NCI-H2029 (cell line): ENCODE measurements around the gene CHST7.

ENCODE experiments used
- DNase-seq: peaks from one replicate; lab custom pipeline; 2025; lab: John Stamatoyannopoulos, UW

CHST7 gene

DNA sequence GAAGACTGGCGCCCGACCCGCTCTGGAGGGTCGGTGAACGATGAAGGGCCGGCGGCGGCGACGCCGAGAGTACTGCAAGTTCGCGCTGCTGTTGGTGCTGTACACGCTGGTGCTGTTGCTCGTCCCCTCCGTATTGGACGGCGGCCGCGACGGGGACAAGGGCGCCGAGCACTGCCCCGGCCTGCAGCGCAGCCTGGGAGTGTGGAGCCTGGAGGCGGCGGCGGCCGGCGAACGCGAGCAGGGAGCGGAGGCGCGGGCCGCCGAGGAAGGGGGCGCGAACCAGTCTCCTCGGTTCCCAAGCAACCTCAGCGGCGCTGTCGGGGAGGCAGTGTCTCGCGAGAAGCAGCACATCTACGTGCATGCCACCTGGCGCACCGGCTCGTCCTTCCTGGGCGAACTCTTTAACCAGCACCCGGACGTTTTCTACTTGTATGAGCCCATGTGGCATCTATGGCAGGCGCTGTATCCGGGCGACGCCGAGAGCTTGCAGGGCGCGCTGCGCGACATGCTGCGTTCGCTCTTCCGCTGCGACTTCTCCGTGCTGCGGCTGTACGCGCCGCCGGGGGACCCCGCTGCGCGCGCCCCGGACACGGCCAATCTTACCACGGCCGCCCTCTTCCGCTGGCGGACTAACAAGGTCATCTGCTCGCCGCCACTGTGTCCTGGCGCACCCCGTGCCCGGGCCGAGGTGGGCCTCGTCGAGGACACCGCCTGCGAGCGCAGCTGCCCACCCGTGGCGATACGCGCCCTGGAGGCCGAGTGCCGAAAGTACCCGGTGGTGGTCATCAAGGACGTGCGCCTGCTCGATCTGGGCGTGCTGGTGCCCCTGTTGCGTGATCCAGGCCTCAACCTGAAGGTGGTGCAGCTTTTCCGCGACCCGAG lies 568 bp downstream of the CHST7 start:
- peak; percentile 21 for DNase-seq

DNA sequence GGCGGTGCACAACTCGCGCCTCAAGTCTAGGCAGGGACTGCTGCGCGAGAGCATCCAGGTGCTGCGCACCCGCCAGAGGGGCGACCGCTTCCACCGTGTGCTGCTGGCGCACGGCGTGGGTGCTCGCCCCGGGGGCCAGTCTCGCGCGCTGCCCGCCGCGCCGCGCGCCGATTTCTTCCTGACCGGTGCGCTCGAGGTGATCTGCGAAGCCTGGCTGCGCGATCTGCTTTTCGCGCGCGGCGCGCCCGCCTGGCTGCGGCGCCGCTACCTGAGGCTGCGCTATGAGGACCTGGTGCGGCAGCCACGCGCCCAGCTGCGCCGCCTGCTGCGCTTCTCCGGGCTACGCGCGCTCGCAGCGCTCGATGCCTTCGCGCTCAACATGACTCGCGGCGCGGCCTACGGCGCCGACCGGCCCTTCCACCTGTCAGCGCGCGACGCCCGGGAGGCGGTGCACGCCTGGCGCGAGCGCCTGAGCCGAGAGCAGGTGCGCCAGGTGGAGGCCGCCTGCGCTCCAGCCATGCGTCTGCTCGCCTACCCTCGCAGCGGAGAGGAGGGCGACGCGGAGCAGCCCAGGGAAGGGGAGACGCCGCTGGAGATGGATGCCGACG lies 1.3 kb downstream of the CHST7 start:
- DNase-seq, result peak; percentile 17

DNA sequence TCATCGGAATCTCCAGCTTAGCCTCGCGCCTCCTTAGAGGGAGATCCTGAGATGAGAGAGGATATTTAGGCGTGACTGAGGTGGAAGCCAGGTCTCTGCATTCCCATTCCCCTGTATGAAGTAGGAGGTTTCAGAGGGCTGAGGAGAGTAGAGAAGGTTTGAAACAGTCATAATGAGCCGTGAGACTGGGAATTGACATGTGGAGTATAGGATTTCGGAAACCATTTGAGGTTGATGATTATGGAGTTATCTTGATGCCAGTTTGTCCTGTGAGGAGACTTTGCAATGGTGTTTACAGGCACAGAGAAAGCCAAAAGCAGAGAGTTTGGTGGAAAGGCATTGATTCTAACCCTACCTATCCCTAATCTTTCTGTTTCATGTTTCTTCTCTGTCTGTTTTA lies 2.0 kb downstream of the CHST7 start:
- no peak for DNase-seq

DNA sequence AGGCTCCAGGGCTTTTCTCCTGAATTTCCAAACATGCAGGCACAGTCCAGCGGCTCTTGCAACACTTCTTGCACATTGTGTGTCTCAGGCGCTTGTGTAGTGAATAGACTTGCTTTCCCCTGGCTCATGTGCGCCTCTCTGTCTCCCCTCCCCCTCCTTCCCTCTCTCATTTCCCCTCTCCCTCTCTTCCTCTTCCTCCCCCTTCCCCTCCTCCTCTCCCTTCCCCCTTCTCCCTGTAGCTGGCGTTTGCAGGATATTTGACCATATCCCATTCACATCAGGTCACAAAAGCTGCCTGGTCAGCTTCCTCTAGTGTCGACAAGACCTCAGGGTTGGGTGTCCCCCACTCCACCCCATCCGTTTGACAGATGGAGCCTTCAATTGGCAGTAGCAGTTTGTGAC lies 2.4 kb downstream of the CHST7 start:
- no peak for DNase-seq

DNA sequence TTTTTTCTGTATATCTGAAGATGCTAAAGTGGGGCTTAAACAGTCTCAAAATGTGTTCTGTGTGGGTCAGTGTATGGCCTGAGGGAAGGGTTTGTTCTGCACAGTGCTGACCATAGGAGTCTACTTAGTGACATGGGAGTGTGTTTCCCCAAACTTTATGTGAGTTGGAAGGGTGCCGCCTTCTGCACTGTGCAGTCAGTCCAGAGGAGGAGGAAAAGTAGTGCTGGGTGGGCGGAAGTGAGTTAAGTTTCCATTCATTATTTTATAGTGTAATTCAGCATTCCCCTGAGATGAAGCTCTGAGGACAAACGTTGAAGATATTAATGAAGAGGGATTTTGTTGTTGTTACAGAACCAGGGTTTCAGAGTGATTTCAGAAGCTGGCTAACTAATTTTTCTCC lies 2.9 kb downstream of the CHST7 start:
- no peak for DNase-seq

DNA sequence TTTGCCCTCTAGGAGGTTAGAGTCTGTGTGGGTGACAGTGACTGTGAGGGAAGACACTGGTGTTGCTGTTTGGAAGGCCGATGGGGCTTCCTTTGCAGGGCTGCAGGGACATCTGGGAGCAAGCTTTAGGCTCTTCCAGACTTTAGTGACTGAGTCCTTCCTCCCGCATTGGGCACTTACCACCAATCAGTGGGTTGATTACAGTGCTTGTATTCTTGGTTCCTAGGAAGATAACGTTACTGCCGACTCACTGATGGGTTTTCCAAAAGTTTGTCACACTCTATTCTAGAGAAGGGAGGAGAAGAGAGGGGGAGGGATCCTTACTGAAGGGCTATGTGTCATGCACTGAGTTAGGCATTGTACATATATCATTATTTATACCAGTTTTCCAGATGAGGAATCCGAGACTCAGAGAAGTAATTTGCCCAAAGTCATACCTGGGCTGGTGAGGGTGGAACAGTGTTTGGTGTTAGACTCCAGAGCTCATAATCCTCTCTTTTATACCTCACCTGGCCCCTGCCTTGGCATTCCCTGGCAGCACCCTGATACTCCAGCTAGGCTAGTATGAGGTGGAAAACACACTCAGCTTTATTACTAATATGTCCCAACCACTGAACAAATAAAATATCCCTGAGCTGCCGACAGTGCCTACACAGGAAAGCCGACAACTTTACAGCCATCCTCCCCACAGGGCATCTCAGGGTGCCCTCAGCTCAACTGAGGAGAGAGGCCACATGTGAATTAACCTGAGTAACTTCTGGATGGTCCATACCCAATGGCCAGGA lies 3.8 kb downstream of the CHST7 start:
- DNase-seq, result no peak

DNA sequence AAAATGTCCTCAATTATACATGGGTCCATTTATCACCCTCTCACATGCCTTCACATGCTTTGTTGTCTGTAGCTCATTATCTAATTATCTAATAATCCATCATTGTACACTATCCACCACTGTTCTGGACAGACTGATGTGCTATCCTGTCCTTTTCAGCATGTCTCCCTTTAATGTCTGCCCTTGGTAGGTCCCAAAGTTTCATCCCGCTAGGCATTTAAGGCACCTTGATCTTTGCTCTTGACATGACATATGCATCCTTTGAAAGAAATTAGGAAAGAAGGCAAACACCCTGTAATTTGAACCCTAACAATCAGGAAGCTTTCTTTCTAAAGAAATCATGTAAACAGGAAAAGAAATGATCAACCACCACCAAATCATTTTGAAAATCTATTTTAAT lies 5.7 kb downstream of the CHST7 start:
- no peak for DNase-seq

DNA sequence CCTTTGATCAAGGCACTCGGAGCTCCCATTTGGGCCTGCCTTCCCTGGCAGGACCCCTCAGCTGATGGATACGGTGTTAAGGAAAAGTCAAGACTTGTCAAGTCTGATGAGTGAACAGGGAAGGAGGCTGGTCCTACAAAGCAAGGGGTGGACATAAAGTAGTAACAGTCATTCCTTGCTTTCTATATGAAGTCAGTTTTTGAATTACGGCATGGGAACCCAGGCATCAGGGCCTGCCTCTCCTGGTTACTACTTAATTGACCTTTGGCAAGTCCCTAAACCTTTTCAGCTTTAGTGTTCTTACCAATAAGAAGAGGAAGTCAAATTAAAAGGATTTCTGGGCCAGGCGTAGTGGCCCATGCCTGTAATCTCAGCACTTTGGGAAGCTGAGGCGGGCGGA lies 7.0 kb downstream of the CHST7 start:
- no peak for DNase-seq

DNA sequence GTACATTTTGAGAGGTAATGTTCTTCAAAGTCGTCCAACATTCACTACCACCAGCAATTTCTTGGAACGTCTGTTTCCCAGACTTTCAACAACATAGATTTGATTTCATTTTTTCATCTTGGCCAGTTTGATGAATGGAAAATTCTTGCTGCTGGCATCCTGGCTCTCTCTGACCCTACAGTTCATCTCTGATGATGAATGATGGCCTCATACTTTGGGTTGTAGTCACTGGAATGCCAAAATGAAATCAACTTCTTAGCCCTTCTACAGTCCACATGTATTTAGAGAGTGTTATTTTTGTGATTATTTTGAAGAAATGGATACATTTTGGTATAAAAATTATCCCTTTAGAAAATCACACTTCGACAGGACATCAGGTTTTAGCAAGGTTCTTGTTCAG lies 8.8 kb downstream of the CHST7 start:
- no peak for DNase-seq

DNA sequence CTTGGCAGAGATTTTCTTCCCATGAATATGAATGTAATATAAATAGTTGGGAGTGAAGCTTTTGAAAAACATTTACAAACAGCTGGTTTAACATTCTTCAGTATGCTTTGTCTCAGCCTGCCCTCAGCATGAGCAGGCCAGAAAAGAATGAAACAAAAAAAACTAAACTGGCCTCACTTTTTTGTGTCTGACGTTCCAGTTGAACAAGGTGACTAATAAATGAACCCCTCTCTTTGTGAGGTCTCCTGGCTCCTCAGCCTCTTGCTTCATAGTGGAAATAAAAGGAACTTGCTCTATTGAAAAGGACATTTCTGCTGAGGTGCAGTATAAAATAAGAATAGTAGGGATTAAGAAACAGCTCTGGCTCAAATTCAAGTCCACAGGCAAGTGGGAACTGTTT lies 9.4 kb downstream of the CHST7 start:
- DNase-seq, result no peak

DNA sequence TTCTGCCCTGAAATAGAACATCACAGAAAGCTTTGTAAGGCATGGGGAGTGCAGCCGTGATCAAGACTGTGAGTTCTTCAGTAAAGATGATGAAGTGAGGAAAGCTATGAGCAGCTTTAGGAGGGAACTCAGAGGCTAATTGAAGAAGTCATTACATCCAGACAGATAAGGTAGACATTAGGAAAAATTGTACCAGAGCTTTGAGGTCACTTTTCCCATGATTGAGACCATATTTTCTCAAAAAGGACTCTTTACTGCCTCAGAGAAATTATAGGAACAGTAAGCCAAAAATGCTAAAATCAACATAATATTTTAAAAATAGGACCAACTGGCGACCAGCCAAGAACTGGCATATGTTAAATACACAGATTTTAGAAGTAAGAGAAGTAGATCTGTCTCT lies 11.2 kb downstream of the CHST7 start:
- no peak for DNase-seq

DNA sequence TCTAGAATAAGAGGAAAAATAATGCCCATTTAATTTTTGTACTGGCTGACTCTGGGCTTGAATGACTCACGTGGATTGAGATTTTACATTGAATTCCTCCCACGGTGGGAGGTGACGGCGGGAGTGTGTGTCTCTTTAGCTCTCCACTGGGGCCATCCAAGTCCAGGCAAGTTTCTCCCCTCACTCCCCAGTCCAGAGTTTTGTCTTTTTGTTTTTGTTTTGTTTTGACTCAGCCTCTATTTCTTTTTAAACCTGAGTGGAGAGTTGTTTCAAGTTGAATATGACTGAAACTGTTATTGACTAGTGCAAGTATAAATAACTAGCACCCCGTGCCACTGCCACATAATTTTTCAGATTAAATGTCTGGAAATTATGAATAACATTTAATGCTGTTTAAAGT lies 13.6 kb downstream of the CHST7 start:
- DNase-seq, result no peak

DNA sequence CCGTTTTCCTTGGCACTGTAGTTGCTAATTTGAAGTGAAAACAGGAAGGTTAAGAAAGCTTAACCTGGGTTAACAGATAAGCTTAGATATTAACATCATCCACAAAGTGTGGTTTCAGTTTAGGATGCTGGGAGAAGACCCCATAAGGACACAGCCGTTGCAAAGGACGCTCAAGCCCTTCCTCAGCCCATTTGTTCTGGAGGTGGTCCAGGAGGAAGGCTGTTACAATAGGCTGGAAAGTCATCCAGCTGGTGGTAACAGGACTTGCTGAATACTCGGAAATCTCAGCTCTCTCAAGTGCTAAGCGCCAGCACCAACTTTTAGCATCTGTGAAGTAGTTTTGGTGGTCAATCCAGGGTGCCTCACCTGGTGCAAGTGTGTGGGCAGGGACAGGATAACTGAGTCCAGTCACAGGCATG lies 14.2 kb downstream of the CHST7 start:
- DNase-seq, result no peak

DNA sequence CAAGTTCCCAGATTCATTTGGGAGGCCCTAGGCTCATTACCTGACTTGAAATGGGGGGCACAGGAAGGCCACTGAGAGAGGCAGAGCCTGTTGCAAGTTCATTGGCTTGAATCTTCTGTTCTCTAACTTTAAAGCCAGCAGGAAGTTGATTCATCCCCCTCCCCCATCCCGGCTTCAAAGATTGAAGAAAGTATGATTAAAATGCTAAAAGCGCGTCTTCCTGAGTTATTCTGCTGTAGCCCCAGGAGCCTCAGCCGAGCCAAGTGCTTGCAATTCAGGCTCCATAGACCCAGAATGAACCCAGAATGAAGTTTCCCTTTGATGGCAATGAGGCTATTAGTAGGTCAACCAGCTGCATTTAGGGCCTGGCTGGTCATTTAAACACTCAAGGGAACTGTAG lies 14.7 kb downstream of the CHST7 start:
- no peak for DNase-seq

DNA sequence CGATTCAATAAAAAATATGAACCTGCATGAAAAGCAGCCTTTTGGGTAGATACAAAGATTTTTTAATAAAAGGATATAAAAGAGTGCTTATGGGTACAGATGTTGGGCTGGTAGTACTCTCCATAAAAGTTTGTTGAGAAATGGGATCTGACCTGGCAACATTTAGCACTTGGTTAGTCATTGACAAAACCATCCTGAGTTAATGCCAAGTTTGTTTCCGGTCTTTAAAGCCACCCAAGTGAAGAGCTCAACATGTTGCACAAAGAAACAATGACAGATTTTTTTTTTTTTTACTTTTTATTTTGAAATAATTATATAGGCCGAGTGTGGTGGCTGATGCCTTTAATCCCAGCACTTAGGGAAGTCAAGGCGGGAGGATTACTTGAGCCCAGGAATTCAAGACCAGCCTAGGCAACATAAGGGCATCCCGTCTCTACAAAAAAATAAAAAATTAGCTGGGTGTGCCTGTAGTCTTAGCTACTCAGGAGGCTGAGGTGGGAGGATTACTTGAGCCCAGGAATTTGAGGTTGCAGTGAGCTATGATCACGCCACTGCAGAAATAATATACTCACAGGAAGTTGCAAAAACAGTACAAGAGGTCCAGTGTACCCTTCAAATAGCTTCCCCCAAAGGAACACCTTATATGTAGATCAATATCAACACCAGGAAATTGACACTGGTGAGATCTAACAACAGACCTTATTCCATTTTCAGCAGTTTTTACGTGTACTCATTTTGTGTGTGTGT lies 16.6 kb downstream of the CHST7 start:
- no peak for DNase-seq

DNA sequence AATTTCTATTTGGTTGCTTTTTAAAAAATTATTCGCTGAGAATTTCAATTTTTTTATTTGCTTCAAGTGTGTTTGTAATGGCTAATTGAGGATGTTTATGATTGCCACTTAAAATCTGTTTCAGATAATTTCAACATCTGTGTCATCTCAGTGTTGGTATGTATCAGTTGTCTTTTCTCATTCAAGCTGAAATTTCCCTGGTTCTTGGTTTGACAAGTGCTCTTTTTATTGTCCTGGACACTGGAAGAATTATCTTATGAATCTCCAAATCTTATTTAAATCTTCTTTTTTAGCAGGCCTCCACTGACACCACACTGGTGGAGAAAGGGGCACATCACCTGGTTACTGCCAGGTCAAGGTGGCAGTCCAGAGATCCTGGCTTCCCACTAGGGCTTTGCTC lies 21.5 kb downstream of the CHST7 start:
- DNase-seq, result no peak

DNA sequence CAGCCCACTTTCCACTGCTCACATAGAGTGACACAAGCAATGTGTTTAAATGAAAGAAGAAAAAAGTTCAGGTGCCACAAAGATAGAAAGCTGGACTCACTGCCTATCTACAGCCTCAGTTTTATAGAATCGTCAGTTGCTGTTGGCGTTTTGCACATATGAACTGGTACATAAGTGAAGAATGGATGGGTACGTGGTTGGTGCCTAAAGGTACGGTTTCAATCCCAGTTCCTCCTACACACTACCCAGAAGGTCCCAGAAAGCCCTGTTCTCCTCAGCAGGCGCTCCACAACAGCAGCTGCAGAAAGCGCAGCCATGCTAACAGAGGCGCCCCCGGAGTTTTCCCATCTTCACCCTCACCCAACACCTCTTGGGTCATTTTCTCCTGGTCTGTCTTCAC lies 23.6 kb downstream of the CHST7 start:
- DNase-seq, result no peak

DNA sequence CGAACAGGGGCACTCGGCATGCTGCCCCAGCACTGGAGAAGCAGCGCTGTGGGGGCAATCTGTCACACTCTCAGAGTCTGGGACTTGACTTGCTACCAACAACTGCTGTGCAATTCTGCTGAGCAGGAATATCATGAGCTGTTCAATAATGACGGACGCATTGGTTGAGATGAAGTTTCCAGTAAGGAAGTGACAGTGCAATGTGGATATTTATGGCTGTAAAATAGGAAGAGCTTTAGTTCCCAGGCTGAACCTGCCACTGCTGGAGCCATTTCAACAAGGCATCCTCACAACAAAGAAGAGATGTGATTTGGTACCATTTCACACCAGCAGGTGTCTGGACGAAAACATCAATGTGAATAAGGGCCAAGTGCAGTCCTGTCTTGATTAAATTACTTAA lies 24.2 kb downstream of the CHST7 start:
- DNase-seq, result no peak

DNA sequence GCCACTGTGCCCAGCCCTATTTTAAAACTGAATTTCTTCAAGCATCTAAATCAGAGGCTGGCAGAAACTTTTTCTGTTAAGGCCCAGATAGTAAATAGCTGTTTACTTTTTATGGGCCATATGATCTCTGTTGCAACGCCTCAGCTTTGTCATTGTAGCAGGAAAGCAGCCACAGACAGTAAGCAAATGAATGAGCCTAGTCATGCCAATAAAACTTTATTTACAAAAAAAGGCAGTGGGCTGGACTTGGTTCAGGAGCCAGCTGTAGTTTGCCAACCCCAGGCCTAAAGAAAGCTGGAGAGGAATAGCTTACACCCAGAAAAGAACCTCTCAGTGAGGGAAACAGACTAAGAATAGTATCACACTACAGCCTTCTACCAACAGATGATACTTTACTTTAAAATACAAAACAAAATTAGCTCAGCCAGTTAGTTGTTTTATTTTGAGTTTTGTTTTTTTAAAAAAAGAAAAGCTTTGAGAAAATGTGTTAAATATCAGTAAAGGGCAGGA lies 25.5 kb downstream of the CHST7 start:
- DNase-seq, result no peak

DNA sequence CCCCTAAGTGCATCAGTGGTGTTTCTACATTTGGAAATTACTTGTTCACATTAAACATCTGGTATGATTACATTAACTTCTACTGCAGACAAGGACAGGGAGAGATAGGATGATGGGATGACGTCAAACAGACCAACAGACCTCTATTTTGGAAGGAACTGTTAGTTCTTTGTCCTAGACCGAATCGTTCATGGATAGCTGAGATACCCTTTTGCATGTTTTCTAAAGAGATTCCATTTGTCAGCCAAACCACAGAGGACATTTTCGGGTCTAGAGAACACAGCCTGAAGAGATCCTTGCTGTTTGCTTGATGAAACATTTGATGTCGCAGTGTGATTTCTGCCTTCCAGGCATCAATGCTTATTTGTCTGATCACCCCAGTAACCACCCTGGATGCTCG lies 27.7 kb downstream of the CHST7 start:
- no peak for DNase-seq

DNA sequence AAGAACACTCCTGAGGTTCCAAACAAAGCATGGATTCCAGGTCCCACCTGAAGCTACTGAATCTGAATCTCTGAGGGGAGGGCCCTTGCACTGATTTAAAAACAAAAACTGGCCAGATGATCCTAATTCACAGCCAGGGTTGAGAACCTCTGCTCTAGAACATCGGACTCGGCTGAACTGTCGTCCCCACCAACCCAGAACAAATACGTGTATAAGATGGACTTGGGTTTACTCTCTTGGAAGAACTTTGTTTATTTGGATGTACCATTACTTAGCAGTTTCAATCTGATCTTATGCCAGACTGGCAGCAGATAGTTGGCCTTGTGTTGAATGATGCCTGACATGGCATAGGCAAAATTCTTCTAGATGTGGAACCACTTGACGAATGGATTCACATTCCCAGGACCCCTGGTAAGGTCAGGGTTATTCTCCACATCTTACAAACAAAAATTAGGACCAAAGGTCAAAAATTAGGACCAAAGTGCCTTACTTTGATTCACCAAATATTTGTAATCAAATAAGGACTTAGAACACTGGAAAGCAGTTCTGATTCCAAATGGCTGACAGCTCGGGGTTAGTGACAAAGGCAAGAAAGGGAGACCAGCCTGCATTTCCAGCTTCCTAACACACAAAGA lies 29.0 kb downstream of the CHST7 start:
- no peak for DNase-seq

DNA sequence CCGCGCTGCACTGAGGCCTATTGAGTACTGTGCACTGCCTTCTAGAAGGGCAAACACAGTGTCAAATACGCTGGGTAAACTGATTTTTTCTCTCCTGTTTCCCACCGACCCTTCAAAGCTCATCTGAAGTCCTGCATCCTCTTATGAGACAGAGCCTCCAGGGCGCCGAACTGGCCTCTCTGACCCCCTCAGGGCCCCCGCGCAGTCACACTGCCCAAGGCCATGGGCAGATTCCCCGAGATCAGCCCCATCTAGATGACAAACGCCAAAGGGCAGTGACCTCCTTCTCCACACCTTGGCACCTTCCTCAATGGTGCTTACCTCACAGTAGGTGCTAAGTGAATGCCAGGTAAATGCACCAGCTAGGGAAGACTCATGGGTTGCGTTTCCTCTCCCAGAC lies 34.4 kb downstream of the CHST7 start:
- DNase-seq, result no peak
